GM12878 (cell line): Measurements from ENCODE around the gene EPB41L4B. TPM values are rescaled to one million over a fixed set of nuclear protein-coding genes. Genes with fewer than 3 reads are reported as not detected.

ENCODE experiments used
- ATAC-seq: fragments of 200-7000 bp; cut with Tn5 transposase; 3 replicates; pipeline ENCODE4 v1.9.1; 2020; ENCODE audit warnings: mild to moderate bottlenecking, moderate library complexity
- BruUV-seq: library from RNA; stranded (reverse); fragments of 400-500 nt; replicated peaks from 2 replicates; lab custom pipeline; 2021; lab: Mats Ljungman, UMichigan
- CTCF ChIA-PET: fragments of 300-600 bp; sonication (Branson Sonifier 250); formaldehyde crosslinking; extraction: SDS; loops from one replicate; lab custom pipeline; 2021; ENCODE audit warnings: inconsistent platforms; lab: Yijun Ruan, JAX
- POLR2A ChIA-PET: fragments of 350-600 bp; formaldehyde crosslinking; extraction: SDS; loops from one replicate; lab custom pipeline; 2021; ENCODE audit warnings: inconsistent platforms; lab: Charles Lee
- RAD21 ChIA-PET: fragments of 300-600 bp; sonication (Branson Sonifier 250); formaldehyde crosslinking; loops from one replicate; lab custom pipeline; 2023; ENCODE audit warnings: antibody characterized with exemption; ENCODE audit not compliant: unreplicated experiment; lab: Charles Lee
- SMC1A ChIA-PET: fragments of 300-600 bp; sonication (Branson Sonifier 250); formaldehyde crosslinking; loops from one replicate; lab custom pipeline; 2023; ENCODE audit not compliant: unreplicated experiment, uncharacterized antibody; lab: Charles Lee
- DNase-seq: peaks from one replicate; pipeline ENCODE4 v3.0.0-alpha.2; 2011; ENCODE audit warnings: low read depth, low spot score
- FAIRE-seq: peaks from 3 replicates; lab custom pipeline; 2011; peaks lifted over from hg19 to GRCh38; lab: Jason Lieb, UNC
- H2AFZ ChIP-seq: 2 replicates; pipeline ENCODE4 v1.6.0; 2011; ENCODE audit warnings: low read depth, low read length, control low read depth; ENCODE audit not compliant: control insufficient read depth
- H3K27ac ChIP-seq: 2 replicates; pipeline ENCODE4 v1.5.1; 2011; ENCODE audit warnings: control low read depth; ENCODE audit not compliant: control insufficient read depth, insufficient read depth
- H3K27me3 ChIP-seq, 2 experiments: replicated peaks in 1 of 2; 2 replicates each; pipeline versions ENCODE4 v1.6.0 to v1.6.1; 2011; ENCODE audit warnings: low read length in 1 of 2; ENCODE audit not compliant: control insufficient read depth in 2 of 2, insufficient read depth in 2 of 2
- H3K36me3 ChIP-seq, 2 experiments: 2 replicates each; pipeline ENCODE4 v1.5.1; 2011; ENCODE audit warnings: low read length in 1 of 2; ENCODE audit not compliant: control insufficient read depth in 2 of 2, insufficient read depth in 2 of 2
- H3K4me1 ChIP-seq: 2 replicates; pipeline ENCODE4 v1.6.1; 2011; ENCODE audit warnings: mild to moderate bottlenecking, low read length, moderate library complexity, mixed read lengths; ENCODE audit not compliant: control insufficient read depth, insufficient read depth
- H3K4me2 ChIP-seq: 2 replicates; pipeline ENCODE4 v1.6.0; 2011; ENCODE audit warnings: control low read depth; ENCODE audit not compliant: control insufficient read depth, insufficient read depth
- H3K4me3 ChIP-seq: fragments of 200-600 bp; sonication (generic); 2 replicates; pipeline ENCODE4 v1.5.1; 2016
- H3K79me2 ChIP-seq: 2 replicates; pipeline ENCODE4 v1.6.0; 2011; ENCODE audit warnings: low read length; ENCODE audit not compliant: control insufficient read depth, insufficient read depth
- H3K9ac ChIP-seq: 2 replicates; pipeline ENCODE4 v1.8.0; 2011; ENCODE audit warnings: low read length, control low read depth, mixed read lengths; ENCODE audit not compliant: control insufficient read depth, insufficient read depth
- H3K9me3 ChIP-seq: replicated peaks from 3 replicates; pipeline ENCODE4 v1.5.1; 2011; ENCODE audit warnings: mild to moderate bottlenecking, low read length; ENCODE audit not compliant: control insufficient read depth, insufficient read depth
- H4K20me1 ChIP-seq: 2 replicates; pipeline ENCODE4 v1.6.0; 2011; ENCODE audit not compliant: control insufficient read depth, insufficient read depth
- ATF2 ChIP-seq: IDR thresholded peaks from 2 replicates; pipeline ENCODE4 v1.6.1; 2012; ENCODE audit warnings: low read length, inconsistent platforms
- BMI1 ChIP-seq: fragments of 450-650 bp; IDR thresholded peaks from 2 replicates; pipeline ENCODE4 v1.6.1; 2016; ENCODE audit warnings: mild to moderate bottlenecking, moderate library complexity, borderline replicate concordance
- E2F4 ChIP-seq: IDR thresholded peaks from 2 replicates; pipeline ENCODE4 v1.6.1; 2012; ENCODE audit warnings: low read depth, low read length, improper control_type of control experiment
- NR2F1 ChIP-seq: fragments of 450-650 bp; conservative IDR thresholded peaks from 2 replicates; pipeline ENCODE4 v1.6.1; 2017; ENCODE audit warnings: mild to moderate bottlenecking
- PKNOX1 ChIP-seq: fragments of 450-650 bp; IDR thresholded peaks from 2 replicates; pipeline ENCODE4 v1.6.1; 2016; ENCODE audit warnings: mild to moderate bottlenecking
- RB1 ChIP-seq: fragments of 450-650 bp; formaldehyde crosslinking; IDR thresholded peaks from 2 replicates; pipeline ENCODE4 v1.6.1; 2017; ENCODE audit warnings: mild to moderate bottlenecking, borderline replicate concordance
- SUPT20H ChIP-seq: IDR thresholded peaks from 2 replicates; pipeline ENCODE4 v1.6.1; 2011; ENCODE audit warnings: low read depth, mild to moderate bottlenecking, low read length, moderate library complexity, borderline replicate concordance; ENCODE audit not compliant: control insufficient read depth
- ZBTB33 ChIP-seq: fragments of 450-650 bp; IDR thresholded peaks from 2 replicates; pipeline ENCODE4 v1.6.1; 2017; ENCODE audit warnings: mild to moderate bottlenecking
- WGBS: methylation state at CpG from one replicate; pipeline ENCODE4 v1.1.6; 2016; ENCODE audit warnings: low lambda C conversion rate; ENCODE audit not compliant: insufficient replicate concordance, insufficient coverage; ENCODE audit errors: missing lambda C conversion rate; 5-methylcytosine and 5-hydroxymethylcytosine counted together
- in situ Hi-C: fragments of 300-500 bp; cut with MboI; formaldehyde crosslinking; loops from 9 replicates; pipeline ENCODE4 v1.14.3; 2018; ENCODE audit warnings: mixed read lengths
- intact Hi-C: fragments of 100-400 bp; cut with micrococcal nuclease; formaldehyde crosslinking; loops from one replicate; pipeline ENCODE4 v1.14.2; 2022; ENCODE audit not compliant: unreplicated experiment
- polyA plus RNA-seq, 11 experiments: library from polyadenylated mRNA; depleted of rRNA in 4 of 11; unstranded in 6 of 11; stranded (reverse) in 5 of 11; fragments of >200 nt; fragmentation: Nextera tagmentation in 4 of 11; fragmentation: Illumina TruSeq in 1 of 11; extraction: Ambion mirVana in 4 of 11; extraction: Trizol in 1 of 11; gene quantifications; 1 replicate in 1 of 11; 2 replicates in 10 of 11; pipeline versions ENCODE4 v1.2.1 to v1.2.3, GENCODE V29; 2011 to 2016; ENCODE audit warnings: inconsistent platforms in 2 of 11, missing spikeins in 2 of 11, low read depth in 1 of 11
- total RNA-seq, 4 experiments: library from RNA; depleted of rRNA in 3 of 4; stranded (reverse); fragments of >200 nt in 3 of 4; fragmentation: Illumina TruSeq in 1 of 4; extraction: Trizol in 1 of 4; gene quantifications; 2 replicates each; pipeline versions ENCODE4 v1.2.1 to v1.2.3, GENCODE V29; 2013 to 2021

Gene EPB41L4B
- total and polyA plus RNA-seq, 10 of the 15 experiments (the other 5 are each of a cell fraction or from before 2014, with no cell fraction given) = 0.04 to 0.75 (median 0.13) TPM; not detected in 1

- Histone ChIP-seq H3K79me2 (no peaks in the 10 kb centered on the region), H3K4me1 (no peaks in the 10 kb centered on the region), H3K36me3 (no peaks in the 10 kb centered on the region), H3K9ac (no peak overlapping the region), H3K9me3 (no peaks in the 10 kb centered on the region), H4K20me1 (no peaks in the 10 kb centered on the region), H3K27ac (no peak overlapping the region), H3K27me3 (peaks cover 5 to 6% of the 10 kb centered on the region in 2 experiments), H3K4me2 (no peak overlapping the region), H2AFZ (no peak overlapping the region), H3K4me3 (no peak overlapping the region)
- BruUV-seq = no TSS peak
- ChIA-PET CTCF (no interaction called here), SMC1A (no interaction called here), RAD21 (no interaction called here), POLR2A (no interaction called here)
- DNase-seq = no peak
- ATAC-seq = no peak; the same call in 2 of the 3 replicates
- in situ Hi-C loops = no loop called here
- WGBS = under 1% methylated on average over 46 of the region's 77 CpGs
- TF ChIP-seq RB1 (no peak), E2F4 (no peak)
- intact Hi-C loops = loop anchor here (2.0 to 5.0 kb wide), 4 partner anchors 76 to 148 kb away; no protein-coding TSS in a partner anchor
- no peak for FAIRE-seq
Measured at GRCh38 chr9:109320331-109320741, 523 bp downstream of the EPB41L4B start.

GRCh38 chr9:109319626-109320241 lies 1.1 kb downstream of the EPB41L4B start:
- Histone ChIP-seq H3K4me1 (no peaks in the 10 kb centered on the region), H2AFZ (no peak overlapping the region), H3K27me3 (peaks cover 5 to 6% of the 10 kb centered on the region in 2 experiments), H4K20me1 (no peaks in the 10 kb centered on the region), H3K36me3 (no peaks in the 10 kb centered on the region), H3K4me3 (no peak overlapping the region), H3K79me2 (no peaks in the 10 kb centered on the region), H3K4me2 (no peak overlapping the region), H3K27ac (no peak overlapping the region), H3K9me3 (no peaks in the 10 kb centered on the region), H3K9ac (no peak overlapping the region)
- in situ Hi-C loops (no loop called here), intact Hi-C loops (loop anchor here (2.0 to 5.0 kb wide), 4 partner anchors 75 to 149 kb away; no protein-coding TSS in a partner anchor)
- no TSS peak for BruUV-seq
- peak; percentile 15; the same call in 1 of the 2 replicates for TF ChIP-seq PKNOX1
- TF ChIP-seq ZBTB33 = no peak
- no peak for TF ChIP-seq ATF2
- no peak for TF ChIP-seq NR2F1
- no peak for TF ChIP-seq SUPT20H
- no peak for TF ChIP-seq BMI1
- POLR2A ChIA-PET = no interaction called here
- SMC1A ChIA-PET = no interaction called here
- DNase-seq (no peak), FAIRE-seq (no peak), ATAC-seq (no peak)
- WGBS = 12% methylated on average over 27 of the region's 42 CpGs
- CTCF ChIA-PET = no interaction called here
- RAD21 ChIA-PET = no interaction called here
